Stimulated activated CD8-positive, alpha-beta memory T cell treated with anti-CD3 and anti-CD28 coated beads, Interleukin-15, amount 100 ng/mL, for 24 hours (primary cell): ENCODE measurements around the gene SLC19A2.
"Not testable (repeated sequence)": the region's sequence is repeated elsewhere in the genome, so short reads cannot be mapped to it uniquely, and the experiment has no call there.

Experiments used
- DNase-seq: peaks from one replicate; pipeline ENCODE4 v3.0.0-alpha.2; 2020; ENCODE audit warnings: low read depth

SLC19A2 gene

DNA sequence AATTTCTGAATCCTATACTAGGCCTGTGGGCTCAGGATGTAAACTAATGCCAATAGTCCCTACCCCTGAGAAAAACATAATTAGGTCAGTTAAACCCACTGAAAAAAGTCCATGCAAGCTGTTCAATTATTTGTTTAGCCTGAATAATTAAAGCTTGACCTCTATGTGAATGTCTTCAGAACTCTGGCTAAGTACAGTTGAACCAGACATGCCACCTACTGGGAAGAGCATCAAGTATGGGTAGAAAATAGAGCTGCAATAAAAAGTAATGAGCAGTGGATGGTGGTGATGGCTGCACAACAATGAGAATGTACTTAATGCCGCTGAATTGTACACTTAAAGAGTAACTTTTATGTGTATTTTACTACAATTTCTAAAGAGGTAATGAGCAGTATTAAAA is 23.6 kb upstream of the SLC19A2 start:
- no peak for DNase-seq

DNA sequence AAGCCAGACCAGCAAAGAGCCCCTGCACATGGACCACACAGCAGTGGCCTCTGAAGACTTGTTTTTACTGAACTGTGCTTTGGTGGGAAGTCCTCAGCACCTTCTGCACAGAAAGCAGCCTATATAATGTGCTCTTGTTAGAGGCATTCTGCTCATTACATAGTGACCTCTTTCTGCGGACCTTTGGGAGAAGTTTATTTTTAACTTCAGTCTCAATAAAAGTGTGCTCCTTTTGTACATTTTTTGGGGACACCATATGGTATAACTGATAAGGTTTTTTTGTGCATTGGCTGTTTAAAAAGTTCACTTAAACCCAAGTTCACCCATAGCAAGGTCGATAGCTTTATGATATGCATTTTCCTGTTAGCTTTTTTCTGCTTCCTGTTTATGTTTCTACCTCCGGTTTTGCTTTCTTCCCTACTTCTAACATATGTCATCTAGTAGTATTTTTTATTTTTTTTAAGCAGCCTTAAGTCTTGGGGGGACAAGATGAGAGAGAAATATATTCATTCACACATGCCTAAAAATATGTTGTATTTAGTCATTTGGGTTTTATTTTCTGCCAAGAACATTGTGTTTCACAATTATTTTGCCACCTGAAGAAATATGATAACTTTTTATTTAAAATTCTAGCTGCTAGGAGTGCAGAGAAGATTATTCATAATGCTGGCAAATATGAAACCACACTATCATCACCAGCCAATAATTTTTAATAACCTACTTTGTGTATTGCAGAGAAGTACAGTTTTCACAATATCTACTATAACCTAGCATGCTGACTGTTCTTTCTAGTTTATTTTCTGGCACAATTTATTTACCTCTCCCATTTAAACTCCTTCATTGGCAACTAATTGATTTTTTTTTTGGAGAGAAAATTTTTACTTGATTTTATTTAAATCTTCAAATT is 22.9 kb upstream of the SLC19A2 start:
- DNase-seq, result no peak

DNA sequence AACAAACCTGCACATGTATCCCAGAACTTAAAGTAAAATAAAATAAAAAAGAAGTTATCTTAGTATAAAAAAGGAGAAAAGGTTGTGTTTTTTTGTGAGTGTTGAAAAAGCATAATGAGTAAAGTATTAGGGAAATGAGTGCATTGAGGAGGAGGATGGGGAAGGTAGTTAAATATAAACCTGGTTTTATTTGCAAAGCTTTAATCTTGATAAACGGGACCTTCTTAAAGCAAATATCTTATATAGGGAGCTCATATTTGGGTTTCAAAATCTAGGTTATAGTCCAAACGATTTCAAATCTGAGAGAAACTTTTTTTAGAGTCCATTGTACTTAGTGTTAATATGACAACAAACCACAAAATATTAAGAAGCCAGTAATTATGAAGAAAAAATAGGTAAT is 21.7 kb upstream of the SLC19A2 start:
- DNase-seq, result no peak

DNA sequence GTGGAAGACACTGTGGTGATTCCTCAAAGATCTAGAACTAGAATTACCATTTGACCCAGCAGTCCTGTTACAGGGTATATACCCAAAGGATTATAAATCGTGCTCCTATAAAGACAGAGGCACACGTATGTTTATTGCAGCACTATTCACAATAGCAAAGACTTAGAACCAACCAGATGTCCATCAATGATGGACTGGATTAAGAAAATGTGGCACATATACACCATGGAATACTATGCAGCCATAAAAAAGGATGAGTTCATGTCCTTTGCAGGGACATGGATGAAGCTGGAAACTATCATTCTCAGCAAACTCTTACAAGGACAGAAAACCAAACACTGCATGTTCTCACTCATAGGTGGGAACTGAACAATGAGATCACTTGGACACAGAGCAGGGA is 17.9 kb upstream of the SLC19A2 start:
- DNase-seq, result not testable (repeated sequence)

DNA sequence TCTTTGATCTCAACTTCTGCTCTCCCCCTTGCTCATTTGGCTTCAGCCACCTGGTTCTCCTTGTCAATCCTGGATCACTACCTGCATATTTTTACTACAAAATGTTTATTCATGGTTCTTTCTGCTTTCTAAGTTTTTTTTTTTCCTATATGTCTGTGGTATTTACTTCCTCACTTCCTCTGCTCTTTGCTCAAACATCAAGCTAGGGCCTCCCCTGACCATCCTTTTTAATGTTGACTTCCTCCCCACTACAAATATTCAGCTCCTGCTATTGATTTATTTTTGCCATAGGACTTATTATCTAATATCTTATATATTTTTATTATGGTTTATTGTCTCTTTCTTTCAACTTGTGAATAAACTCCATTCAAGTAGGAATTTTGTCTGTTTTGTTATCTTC is 14.1 kb upstream of the SLC19A2 start:
- DNase-seq, result no peak

DNA sequence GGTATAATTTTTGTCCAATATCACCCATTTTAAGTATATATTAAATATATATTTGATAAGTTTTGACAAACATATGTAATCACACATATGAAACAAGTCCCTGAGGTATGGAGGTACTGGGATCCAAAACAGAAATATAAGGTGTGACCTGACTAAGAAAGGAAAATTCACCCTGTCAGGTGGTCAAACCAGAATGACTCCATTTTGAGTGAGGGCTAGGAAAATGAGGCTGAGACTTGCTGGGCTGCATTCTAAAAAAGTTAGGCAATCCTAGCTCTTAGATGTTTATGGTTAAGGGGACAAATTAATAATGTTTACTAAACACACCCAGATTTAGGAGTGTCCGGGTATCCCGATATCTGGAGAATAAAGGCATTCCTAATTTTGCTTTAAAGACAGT is 11.6 kb upstream of the SLC19A2 start:
- no peak for DNase-seq

DNA sequence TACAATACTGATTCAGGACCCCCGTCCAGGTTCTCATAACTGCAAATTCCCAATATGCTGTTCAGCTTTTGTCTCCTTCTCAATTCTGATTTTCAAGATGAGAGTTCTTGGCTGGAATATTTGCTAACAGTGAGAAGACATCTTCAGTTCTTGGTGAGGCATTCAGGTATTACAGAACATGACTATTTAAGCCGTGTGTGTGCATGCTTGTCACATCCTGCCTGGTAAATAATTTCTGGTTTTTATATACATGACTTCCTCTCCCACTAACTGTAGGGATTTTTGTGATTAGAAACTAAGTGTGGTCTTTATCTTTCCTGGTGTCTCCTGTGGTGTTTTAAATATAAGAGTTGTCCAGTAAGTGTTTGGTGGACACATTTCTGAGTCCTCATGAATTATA is 10.2 kb upstream of the SLC19A2 start:
- no peak for DNase-seq

DNA sequence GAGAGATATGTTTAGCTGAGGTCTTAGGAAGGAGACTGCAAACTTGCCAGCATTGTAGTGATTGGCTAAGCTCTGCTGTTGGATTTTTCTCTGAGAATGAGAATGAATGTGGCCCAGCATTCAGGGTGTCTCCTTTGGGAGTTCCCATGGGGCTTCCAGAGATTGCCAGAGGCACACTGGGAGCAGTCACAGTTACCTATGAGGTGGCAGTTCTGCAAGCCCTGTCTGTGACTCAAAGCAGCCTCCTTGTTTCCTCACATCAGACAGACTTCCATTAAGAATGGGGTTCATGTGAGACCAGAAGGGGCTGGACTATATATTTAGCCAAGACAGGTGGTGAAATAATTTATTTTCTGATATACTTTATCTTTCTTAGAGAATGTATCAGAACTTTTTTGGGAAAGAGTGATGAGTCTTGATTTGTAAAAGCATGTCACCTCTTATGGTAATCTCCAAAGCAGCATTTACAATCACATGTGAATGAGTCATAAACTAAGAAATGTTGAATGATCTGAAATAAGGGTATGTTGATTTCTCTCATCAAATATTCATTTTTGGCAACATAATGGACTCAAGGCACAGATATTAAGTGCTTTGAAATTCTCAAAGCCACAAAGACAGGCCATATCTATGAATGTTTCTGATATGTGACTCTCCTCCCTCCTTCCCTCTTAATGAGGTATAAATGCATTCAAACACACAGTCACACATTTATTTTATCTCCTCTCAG is 9.5 kb upstream of the SLC19A2 start:
- no peak for DNase-seq

DNA sequence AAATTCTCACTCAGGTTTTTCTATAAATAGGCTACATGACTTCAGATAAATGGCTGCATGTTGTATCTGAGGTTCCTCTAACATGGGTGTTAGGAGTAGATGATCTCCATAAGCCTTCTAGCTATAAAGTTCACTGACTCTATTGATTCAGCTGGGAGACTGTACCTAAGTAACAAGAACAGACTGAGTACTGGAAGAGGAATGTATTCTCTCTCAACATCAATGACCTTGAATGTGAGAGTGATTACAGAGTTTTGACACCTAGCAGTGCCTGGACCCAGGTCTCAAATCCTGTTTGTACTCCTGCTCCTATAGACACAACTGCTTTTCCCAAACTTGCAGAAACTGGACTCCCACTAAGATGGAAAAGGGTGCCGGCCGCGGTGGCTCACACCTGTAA is 8.6 kb upstream of the SLC19A2 start:
- DNase-seq, result no peak

DNA sequence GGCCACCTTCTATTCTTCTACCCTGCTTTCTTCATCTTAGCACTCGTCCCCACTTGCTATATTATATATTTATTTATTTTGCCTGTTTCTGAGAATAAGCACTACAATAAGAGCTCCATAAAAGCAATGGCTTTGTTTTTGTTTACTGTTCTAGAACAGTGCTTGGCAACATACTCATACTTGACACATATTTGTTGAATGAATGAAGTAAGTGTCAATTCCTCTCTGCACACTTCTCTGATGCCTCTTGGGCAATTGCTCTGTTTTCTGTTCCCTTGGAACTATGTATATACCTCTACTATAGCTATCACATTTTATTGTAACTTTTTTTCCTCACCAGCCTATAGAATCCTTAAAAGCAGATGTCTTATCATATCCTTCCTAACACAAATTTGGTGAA is 7.5 kb upstream of the SLC19A2 start:
- no peak for DNase-seq

DNA sequence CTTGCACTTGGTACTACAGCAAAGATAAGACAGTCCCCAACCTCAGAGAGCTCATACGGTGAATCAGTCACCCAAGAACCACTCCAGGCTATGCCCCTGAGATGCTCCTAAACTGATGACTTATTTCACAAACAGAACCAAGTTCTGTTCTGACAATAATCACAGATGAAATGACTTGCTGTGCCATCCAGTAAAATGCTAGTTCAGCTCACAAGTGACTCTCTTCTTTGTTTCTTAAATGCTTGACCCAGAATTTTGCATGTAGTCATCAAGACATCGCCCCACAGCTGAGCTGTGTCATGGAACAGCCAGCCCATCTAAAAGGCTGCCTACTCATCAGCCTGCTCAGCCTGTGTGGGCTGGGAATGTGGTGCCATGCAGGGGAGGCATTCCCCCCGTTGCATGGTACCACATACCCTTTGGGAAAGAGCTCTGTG is 6.1 kb upstream of the SLC19A2 start:
- DNase-seq, result no peak

DNA sequence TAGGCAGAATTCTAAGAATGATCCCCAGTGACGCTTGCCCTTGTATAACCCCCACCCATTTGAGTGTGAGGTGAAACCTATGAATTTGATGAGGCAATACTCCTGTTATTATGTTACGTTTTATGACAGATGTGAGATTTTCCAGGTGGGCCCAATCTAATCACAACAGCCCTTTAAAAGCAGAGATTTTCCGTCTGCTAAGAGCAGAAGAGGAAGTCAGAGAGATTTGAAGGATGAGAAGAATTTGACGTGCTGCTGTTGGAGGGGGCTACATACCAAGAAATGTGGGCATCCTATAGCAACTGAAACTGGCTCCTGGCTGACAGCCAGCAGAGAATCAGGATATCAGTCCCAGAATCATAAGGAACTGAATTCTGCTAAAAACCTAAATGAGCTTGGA is 2.4 kb upstream of the SLC19A2 start:
- no peak for DNase-seq

DNA sequence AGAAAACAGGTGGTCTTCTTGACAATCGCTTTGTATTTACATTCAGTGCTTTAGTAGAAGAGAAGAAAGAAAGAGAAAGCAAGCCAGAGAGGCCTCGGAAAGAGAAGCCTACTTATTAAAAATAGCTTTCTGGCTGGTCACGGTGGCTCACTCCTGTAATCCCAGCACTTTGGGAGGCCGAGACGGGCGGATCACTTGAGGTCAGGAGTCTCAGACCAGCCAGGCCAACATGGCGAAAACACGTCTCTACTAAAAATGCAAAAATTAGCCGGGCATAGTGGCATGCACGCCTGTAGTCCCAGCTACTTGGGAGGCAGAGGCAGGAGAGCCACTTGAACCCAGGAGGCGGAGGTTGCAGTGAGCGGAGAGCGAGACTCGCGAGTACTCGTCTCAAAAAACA is 1.8 kb upstream of the SLC19A2 start:
- DNase-seq, result no peak

DNA sequence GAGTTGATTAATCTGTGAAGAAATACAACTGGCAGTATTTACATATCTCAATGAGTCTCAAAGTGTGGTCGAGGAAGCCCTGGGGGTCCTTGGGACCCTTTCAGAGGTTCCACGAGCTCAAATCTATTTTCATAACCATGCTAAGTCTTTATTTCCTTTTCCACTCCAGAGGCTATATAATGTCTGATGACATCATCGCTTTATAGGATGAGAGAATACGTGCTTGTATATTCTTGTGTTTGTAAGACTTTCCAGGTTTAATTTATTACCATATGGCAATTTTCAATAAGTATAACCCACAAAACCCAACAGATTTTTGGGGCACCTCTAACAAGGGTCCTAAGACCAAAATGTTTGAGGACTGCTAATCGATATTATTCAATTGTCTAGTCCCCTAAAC is 1.4 kb upstream of the SLC19A2 start:
- no peak for DNase-seq

DNA sequence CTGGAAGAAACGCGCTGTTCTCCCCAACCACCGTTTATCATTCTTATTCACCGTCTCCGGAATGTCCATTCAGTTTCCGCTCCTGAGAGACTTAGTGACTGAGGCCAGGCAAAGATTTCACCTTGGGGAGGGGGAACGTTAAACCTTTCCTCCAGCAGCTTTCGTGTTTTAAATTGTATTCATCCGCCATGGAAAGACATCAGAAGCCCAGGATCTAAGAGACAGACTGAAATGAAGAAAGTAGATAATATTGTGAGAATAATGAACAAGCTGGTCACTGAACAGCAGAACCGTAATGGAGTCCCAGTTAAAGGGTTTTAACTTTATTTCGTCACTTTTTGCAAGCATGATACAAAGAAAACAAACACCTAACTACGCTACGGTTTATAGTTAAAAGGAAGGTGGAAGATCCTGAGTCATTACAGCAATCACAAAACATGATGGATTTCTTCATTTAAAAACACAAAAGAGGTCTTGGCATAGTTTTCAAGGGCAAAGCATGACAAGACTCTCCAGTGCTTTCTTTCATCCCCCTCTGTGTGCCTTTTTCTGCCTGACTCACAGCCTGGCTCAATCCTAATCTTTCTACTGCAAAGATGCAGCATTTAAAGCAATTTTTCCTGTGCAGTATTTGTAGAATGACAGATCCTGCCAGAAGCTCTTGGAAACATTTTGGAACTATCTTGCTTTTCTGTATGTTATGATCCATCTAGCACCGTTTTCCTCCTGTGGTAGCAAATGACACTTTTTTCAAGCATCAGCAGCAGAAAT is 722 bp upstream of the SLC19A2 start:
- no peak for DNase-seq

DNA sequence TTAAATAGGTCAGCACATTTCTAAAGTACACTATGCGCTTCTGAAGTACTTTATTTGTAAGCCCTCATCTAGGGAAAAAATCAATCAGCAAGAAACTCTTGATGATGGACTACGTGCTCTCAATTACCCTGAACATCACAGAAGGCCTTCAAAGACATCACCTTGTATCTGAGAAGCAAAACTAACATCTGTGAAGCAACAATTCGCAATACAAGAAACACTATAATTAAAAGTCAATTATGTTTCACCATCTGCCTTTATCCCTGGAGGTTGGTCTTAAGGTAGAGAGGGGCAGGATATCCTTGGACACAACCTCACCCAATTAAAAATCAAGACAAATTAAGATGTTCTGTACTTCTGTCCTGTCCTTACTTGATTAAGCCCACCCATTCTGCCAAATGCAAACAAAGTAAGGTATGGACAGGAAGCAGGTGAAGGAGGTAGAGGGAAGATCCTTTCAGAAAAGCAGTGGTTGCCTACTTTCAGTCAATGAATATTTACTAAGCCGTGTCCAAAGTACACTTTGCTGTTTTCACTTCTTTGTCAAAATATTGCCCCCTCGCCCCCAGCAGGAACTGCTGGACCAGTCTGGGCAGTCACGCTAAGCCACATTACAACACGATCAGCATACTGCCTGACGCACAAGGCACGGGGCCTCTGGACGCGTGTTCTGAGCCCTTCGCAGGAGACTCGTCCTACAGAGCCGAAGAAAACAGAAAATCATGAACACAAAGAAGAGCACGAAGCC is 887 bp downstream of the SLC19A2 start:
- no peak for DNase-seq

DNA sequence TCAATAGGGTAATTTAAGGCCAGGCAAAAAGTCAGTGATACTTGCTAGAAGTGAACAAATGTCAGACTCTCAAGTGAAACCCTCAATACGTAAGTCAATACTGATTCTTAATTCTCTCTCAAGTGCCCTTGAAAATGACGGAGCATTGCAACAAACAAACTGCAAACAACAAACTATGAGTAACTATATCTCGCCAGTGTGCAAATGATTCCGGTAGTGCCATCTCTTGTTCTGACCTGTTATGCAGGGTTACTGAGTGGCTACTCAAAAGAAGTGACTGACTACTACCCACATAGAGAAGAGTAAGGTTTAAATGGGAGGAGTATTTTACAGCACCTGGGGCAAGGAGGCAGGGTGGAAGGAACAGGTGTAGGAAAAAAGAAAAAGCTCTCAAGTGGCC is 1.6 kb downstream of the SLC19A2 start:
- DNase-seq, result no peak

DNA sequence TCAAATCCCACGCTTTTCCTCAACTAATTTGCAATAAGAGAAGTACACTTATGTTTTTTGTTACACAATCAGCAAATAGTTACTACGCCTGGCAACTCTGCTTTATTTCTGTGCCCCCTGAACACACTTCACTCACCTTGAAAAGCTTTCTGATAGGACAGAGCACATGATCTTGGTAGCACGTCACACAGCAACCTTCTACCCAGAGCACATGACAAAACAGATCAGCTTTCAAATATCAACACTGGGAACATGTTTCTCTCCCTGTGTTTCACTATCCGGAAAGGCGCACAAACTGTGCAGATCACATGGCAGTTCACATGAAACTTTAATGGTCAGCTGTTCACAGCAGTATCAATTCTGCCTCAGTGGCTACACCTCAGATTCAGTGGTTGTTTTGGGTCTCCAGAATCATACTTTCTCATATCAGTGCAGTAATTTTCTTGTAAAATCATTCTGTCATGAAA is 2.2 kb downstream of the SLC19A2 start:
- DNase-seq, result no peak

DNA sequence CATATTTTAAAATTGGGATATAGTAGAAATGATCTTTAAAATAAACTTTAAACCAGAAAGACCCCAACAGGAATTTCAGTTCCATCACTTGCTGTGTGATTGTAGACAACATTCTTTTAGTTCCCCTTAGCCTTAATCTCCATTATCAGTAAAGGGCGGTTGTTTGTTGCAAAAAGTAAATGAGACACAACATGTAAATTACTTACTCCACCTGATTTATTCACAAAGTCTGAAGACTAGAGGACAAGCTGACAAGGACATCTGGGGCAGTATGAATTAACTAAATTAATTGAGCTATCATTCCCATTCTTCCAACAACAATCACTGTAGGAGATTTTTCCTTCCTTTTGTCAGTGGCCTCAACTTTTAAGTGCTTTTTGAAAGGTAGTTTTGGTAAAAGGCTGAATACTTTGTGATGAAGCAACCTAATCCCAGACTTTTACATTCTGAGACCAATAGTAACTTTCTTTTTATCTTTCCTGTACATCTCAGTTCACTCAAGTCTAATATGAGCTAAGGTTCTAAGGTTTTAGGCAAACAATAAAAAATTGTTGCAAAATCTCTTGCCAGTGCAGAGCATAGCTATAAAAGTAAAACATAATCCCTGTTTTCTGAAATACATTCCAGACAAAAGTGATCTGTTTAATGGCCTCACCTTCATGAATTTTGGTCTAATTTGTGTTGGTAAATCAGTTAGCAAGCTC is 6.2 kb downstream of the SLC19A2 start:
- no peak for DNase-seq

DNA sequence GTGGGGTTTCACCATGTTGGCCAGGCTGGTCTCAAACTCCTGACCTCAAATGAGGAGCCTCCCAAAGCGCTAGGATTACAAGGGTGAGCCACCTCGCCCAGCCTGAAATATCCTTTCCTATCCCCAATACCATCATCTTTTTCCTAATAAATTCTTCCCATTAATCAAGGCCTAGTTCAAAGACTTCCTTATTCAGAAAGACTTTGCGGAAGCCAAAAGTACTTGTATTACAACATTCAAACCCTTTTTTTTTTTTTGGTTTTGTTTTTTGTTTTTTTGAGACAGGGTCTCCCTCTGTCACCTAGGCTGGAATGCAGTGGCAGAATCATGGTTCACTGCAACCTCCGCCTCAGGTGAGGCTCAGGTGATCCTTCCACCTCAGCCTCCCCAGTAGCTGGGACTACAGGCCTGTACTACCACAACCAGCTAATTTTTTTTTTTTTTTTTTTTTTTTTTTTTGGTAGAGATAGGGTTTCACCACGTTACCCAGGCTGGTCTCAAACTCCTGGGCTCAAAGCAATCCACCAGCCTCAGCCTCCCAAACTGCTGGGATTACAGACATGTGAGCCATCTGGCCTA is 7.6 kb downstream of the SLC19A2 start:
- DNase-seq, result no peak
